ENCODE measurements around the gene ARRB1. TPM values are rescaled to one million over a fixed set of nuclear protein-coding genes. Genes with fewer than 3 reads are reported as not detected.
A peak's percentile ranks its signal among the peaks of the same experiment; 100 is the strongest.

ARRB1 gene
- total and polyA plus RNA-seq, 9 of the 15 experiments (the other 6 are each of a cell fraction or from before 2014, with no cell fraction given): 6.6 to 45.4 (median 28.5) TPM

GRCh38 chr11:75214411-75214821 lies 137.0 kb downstream of the ARRB1 start:
- ATAC-seq (peak; percentile 100), FAIRE-seq (peak; percentile 98), DNase-seq (ENCODE audit: extremely low read depth in 1 of 4, low spot score in 3 of 4) (peak; percentile 88 to 92 (median 89))
- BruUV-seq (replicated peaks): no TSS peak
- ChIA-PET CTCF (ENCODE audit: low intra/inter-chr PET ratio) (interaction anchor here (0.7 to 1.5 kb wide), 4 partner anchors 10 to 192 kb away, joined by 3 to 9 read pairs (median 4); no protein-coding TSS in a partner anchor), POLR2A (interaction anchor here (0.6 to 1.6 kb wide), 14 partner anchors 9 to 267 kb away, joined by 3 to 8 read pairs (median 4); partner anchors contain the start of genes SPCS2 and XRRA1)
- Histone ChIP-seq H4K20me1 (replicated peaks; ENCODE audit: control insufficient read depth, insufficient read depth, low read length) (peaks cover 8% of the 10 kb centered on the region; the same call in 1 of the 2 replicates), H2AFZ (ENCODE audit: low read depth, low read length) (no peak overlapping the region), H3K27ac (ENCODE audit: extremely low read depth, low read depth, low read length) (no peak overlapping the region), H3K36me3 (ENCODE audit: control insufficient read depth, insufficient read depth, low read length) (no peaks in the 10 kb centered on the region), H3K9ac (ENCODE audit: insufficient read depth in 1 of 2, low read depth in 2 of 2, low read length in 2 of 2) (no peak overlapping the region), H3K4me1 (replicated peaks in 1 of 2; ENCODE audit: control insufficient read depth in 2 of 2, insufficient read depth in 2 of 2, low read length in 2 of 2) (no peaks in the 10 kb centered on the region), H3K9me3 (replicated peaks; ENCODE audit: control insufficient read depth, insufficient read depth, low read depth, low read length) (no peaks in the 10 kb centered on the region), H3K27me3 (ENCODE audit: control insufficient read depth in 2 of 2, insufficient read depth in 2 of 2, low read length in 2 of 2) (peaks cover 0 to 8% of the 10 kb centered on the region in 2 experiments; a peak in 1 of 5 replicates), H3K4me2 (ENCODE audit: insufficient read depth, low read length) (no peak overlapping the region), H3K9me1 (ENCODE audit: control insufficient read depth, insufficient read depth, low read length) (no peaks in the 10 kb centered on the region), H3K4me3 (no peak overlapping the region), H3K79me2 (ENCODE audit: control insufficient read depth, insufficient read depth, low read length) (no peaks in the 10 kb centered on the region)
- in situ Hi-C loops (cut with MboI) (no loop called here), intact Hi-C loops (cut with micrococcal nuclease) (no loop called here)
- WGBS (ENCODE audit: insufficient coverage, low coverage, missing lambda C conversion rate): under 1% methylated on average over 8 of the region's 8 CpGs
- TF ChIP-seq FOXP1 (CRISPR knock-in tag; IDR thresholded peaks at IDR 0.05) (peak; percentile 93; the same call in 1 of the 2 replicates), ZNF239 (CRISPR knock-in tag; IDR thresholded peaks at IDR 0.05) (no peak), RCOR1 (IDR thresholded peaks at IDR 0.05; ENCODE audit: borderline replicate concordance in 1 of 2, low read depth in 2 of 2, low read length in 2 of 2) (peak in 1 of 2 experiments; percentile 91; a peak in 2 of 4 replicates), RB1 (IDR thresholded peaks at IDR 0.05; ENCODE audit: low read depth) (peak; percentile 74; the same call in 1 of the 2 replicates), XRCC5 (IDR thresholded peaks at IDR 0.05; ENCODE audit: low read depth, low read length) (0 out of 2 replicates have a peak, but pooled peaks have one; percentile 49), RBM25 (IDR thresholded peaks at IDR 0.05; ENCODE audit: low read depth, low read length, severe bottlenecking) (no peak), STAG1 (CRISPR knock-in tag; IDR thresholded peaks at IDR 0.05; ENCODE audit: borderline replicate concordance) (peak; percentile 35; the same call in 1 of the 2 replicates), FOXA3 (CRISPR knock-in tag; conservative IDR thresholded peaks at IDR 0.05 in 1 of 2, IDR thresholded peaks at IDR 0.05 in 1 of 2) (0 out of 4 replicates have a peak, but pooled peaks of 1 of the 2 experiments have one; percentile 33), MIER1 (IDR thresholded peaks at IDR 0.05; ENCODE audit: low read depth) (peak; percentile 99), ZNF766 (CRISPR knock-in tag; conservative IDR thresholded peaks at IDR 0.05) (peak; percentile 92), TCFL5 (CRISPR knock-in tag; conservative IDR thresholded peaks at IDR 0.05) (no peak), CXXC5 (CRISPR knock-in tag; IDR thresholded peaks at IDR 0.05) (peak; percentile 77)
- TF ChIP-seq, protein P1, sequence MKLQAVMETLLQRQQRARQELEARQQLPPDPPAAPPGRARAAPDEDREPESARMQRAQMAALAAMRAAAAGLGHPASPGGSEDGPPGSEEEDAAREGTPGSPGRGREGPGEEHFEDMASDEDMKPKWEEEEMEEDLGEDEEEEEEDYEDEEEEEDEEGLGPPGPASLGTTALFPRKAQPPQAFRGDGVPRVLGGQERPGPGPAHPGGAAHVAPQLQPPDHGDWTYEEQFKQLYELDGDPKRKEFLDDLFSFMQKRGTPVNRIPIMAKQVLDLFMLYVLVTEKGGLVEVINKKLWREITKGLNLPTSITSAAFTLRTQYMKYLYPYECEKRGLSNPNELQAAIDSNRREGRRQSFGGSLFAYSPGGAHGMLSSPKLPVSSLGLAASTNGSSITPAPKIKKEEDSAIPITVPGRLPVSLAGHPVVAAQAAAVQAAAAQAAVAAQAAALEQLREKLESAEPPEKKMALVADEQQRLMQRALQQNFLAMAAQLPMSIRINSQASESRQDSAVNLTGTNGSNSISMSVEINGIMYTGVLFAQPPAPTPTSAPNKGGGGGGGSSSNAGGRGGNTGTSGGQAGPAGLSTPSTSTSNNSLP (IDR thresholded peaks at IDR 0.05; ENCODE audit: borderline replicate concordance, low read depth, low read length): no peak
- TF ChIP-seq, protein P2, sequence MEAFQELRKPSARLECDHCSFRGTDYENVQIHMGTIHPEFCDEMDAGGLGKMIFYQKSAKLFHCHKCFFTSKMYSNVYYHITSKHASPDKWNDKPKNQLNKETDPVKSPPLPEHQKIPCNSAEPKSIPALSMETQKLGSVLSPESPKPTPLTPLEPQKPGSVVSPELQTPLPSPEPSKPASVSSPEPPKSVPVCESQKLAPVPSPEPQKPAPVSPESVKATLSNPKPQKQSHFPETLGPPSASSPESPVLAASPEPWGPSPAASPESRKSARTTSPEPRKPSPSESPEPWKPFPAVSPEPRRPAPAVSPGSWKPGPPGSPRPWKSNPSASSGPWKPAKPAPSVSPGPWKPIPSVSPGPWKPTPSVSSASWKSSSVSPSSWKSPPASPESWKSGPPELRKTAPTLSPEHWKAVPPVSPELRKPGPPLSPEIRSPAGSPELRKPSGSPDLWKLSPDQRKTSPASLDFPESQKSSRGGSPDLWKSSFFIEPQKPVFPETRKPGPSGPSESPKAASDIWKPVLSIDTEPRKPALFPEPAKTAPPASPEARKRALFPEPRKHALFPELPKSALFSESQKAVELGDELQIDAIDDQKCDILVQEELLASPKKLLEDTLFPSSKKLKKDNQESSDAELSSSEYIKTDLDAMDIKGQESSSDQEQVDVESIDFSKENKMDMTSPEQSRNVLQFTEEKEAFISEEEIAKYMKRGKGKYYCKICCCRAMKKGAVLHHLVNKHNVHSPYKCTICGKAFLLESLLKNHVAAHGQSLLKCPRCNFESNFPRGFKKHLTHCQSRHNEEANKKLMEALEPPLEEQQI (IDR thresholded peaks at IDR 0.05): peak; percentile 82; the same call in 1 of the 2 replicates
- TF ChIP-seq, protein P3, sequence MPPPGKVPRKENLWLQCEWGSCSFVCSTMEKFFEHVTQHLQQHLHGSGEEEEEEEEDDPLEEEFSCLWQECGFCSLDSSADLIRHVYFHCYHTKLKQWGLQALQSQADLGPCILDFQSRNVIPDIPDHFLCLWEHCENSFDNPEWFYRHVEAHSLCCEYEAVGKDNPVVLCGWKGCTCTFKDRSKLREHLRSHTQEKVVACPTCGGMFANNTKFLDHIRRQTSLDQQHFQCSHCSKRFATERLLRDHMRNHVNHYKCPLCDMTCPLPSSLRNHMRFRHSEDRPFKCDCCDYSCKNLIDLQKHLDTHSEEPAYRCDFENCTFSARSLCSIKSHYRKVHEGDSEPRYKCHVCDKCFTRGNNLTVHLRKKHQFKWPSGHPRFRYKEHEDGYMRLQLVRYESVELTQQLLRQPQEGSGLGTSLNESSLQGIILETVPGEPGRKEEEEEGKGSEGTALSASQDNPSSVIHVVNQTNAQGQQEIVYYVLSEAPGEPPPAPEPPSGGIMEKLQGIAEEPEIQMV (tag; conservative IDR thresholded peaks at IDR 0.05; ENCODE audit: low read depth): peak; percentile 51; the same call in 1 of the 2 replicates
